Liver (tissue), 9 donors: Measurements from ENCODE around the gene FAM168B. TPM values are rescaled to one million over a fixed set of nuclear protein-coding genes. Genes with fewer than 3 reads are reported as not detected.

Experiments used
- DNase-seq: peaks from one replicate; pipeline ENCODE4 v3.0.0-alpha.2; 2017; ENCODE audit warnings: low spot score
- H3K27ac ChIP-seq, 2 donors: one replicate each; pipeline ENCODE4 v1.7.0; 2013; ENCODE audit warnings: inconsistent platforms in 2 of 2, low read length in 2 of 2, control low read depth in 1 of 2, low read depth in 1 of 2, mild to moderate bottlenecking in 1 of 2
- H3K27me3 ChIP-seq, 4 donors: one replicate each; pipeline versions ENCODE4 v1.6.1 to v1.7.0; 2013; ENCODE audit warnings: low read length in 3 of 4, inconsistent platforms in 1 of 4, mild to moderate bottlenecking in 1 of 4, moderate library complexity in 1 of 4; ENCODE audit not compliant: control insufficient read depth in 4 of 4, insufficient read depth in 4 of 4
- H3K36me3 ChIP-seq, 4 donors: one replicate each; pipeline versions ENCODE4 v1.6.1 to v1.7.0; 2013; ENCODE audit warnings: low read length in 3 of 4, mild to moderate bottlenecking in 3 of 4, low read depth in 1 of 4, moderate library complexity in 1 of 4; ENCODE audit not compliant: control insufficient read depth in 4 of 4, insufficient read depth in 3 of 4
- H3K4me1 ChIP-seq, 4 donors: one replicate each; pipeline versions ENCODE4 v1.6.1 to v1.7.0; 2013; ENCODE audit warnings: low read length in 3 of 4, mild to moderate bottlenecking in 3 of 4, moderate library complexity in 1 of 4; ENCODE audit not compliant: control insufficient read depth in 4 of 4, insufficient read depth in 4 of 4
- H3K4me3 ChIP-seq, 3 donors: one replicate each; pipeline versions ENCODE4 v1.6.1 to v1.7.0; 2013; ENCODE audit warnings: low read length in 3 of 3, control low read depth in 1 of 3, low read depth in 1 of 3, mild to moderate bottlenecking in 1 of 3
- H3K9ac ChIP-seq, 2 donors: one replicate each; pipeline ENCODE4 v1.7.0; 2013; ENCODE audit warnings: low read length in 2 of 2, mild to moderate bottlenecking in 2 of 2, moderate library complexity in 2 of 2, control low read depth in 1 of 2, low read depth in 1 of 2
- H3K9me3 ChIP-seq, 4 donors: one replicate each; pipeline versions ENCODE4 v1.6.1 to v1.7.0; 2013; ENCODE audit warnings: low read length in 3 of 4; ENCODE audit not compliant: control insufficient read depth in 4 of 4
- EGR1 ChIP-seq, 2 donors: IDR thresholded peaks; 2 replicates each; pipeline ENCODE4 v1.6.1; 2016 to 2018; ENCODE audit warnings: antibody characterized with exemption in 2 of 2, low read depth in 2 of 2
- FOXA1 ChIP-seq: IDR thresholded peaks from 2 replicates; pipeline ENCODE4 v1.6.1; 2016; ENCODE audit warnings: antibody characterized with exemption
- FOXA2 ChIP-seq: IDR thresholded peaks from 2 replicates; pipeline ENCODE4 v1.6.1; 2016; ENCODE audit warnings: antibody characterized with exemption
- GABPA ChIP-seq, 2 donors: IDR thresholded peaks in 1 of 2; conservative IDR thresholded peaks in 1 of 2; 2 replicates each; pipeline ENCODE4 v1.6.1; 2016; ENCODE audit warnings: antibody characterized with exemption in 2 of 2, mild to moderate bottlenecking in 1 of 2, moderate library complexity in 1 of 2
- HNF4A ChIP-seq, 2 donors: conservative IDR thresholded peaks; 2 replicates each; pipeline ENCODE4 v1.6.1; 2016; ENCODE audit warnings: antibody characterized with exemption in 2 of 2, mild to moderate bottlenecking in 2 of 2
- HNF4G ChIP-seq: IDR thresholded peaks from 2 replicates; pipeline ENCODE4 v1.6.1; 2016; ENCODE audit warnings: antibody characterized with exemption
- JUND ChIP-seq, 2 donors: IDR thresholded peaks; 2 replicates each; pipeline ENCODE4 v1.6.1; 2016; ENCODE audit warnings: antibody characterized with exemption in 2 of 2
- NR2F2 ChIP-seq: IDR thresholded peaks from 2 replicates; pipeline ENCODE4 v1.6.1; 2016; ENCODE audit warnings: antibody characterized with exemption
- RAD21 ChIP-seq, 2 donors: IDR thresholded peaks; 2 replicates each; pipeline ENCODE4 v1.6.1; 2016; ENCODE audit warnings: antibody characterized with exemption in 2 of 2, mild to moderate bottlenecking in 2 of 2
- RXRA ChIP-seq, 2 donors: IDR thresholded peaks; 2 replicates each; pipeline ENCODE4 v1.6.1; 2017 to 2018; ENCODE audit warnings: antibody characterized with exemption in 2 of 2, mild to moderate bottlenecking in 1 of 2
- TAF1 ChIP-seq: conservative IDR thresholded peaks from 2 replicates; pipeline ENCODE4 v1.6.1; 2016; ENCODE audit warnings: antibody characterized with exemption, mild to moderate bottlenecking
- YY1 ChIP-seq: IDR thresholded peaks from 2 replicates; pipeline ENCODE4 v1.6.1; 2016; ENCODE audit warnings: antibody characterized with exemption, mild to moderate bottlenecking
- WGBS: extraction: QIAGEN DNeasy Blood & Tissue Kit; methylation state at CpG from one replicate; pipeline ENCODE4 v1.1.7; 2013; 5-methylcytosine and 5-hydroxymethylcytosine counted together
- polyA plus RNA-seq, 2 donors: library from polyadenylated mRNA; stranded (reverse) in 1 of 2; unstranded in 1 of 2; fragments of 200-250 nt in 1 of 2; fragments of >200 nt in 1 of 2; fragmentation: Nextera tagmentation in 1 of 2; extraction: Ambion mirVana in 1 of 2; gene quantifications; one replicate each; pipeline versions ENCODE4 v1.2.1 to v1.2.3, GENCODE V29; 2013 to 2015
- total RNA-seq, 2 donors: library from RNA; depleted of rRNA; stranded (reverse); fragments of >200 nt; gene quantifications; one replicate each; pipeline ENCODE4 v1.2.3, GENCODE V29; 2014
- TF ChIP-seq, protein P1 (sequence below): IDR thresholded peaks from 2 replicates; pipeline ENCODE4 v1.6.1; 2016; ENCODE audit warnings: antibody characterized with exemption
- TF ChIP-seq, protein P2 (sequence below): fragments of 150-350 bp; IDR thresholded peaks from 2 replicates; pipeline ENCODE4 v1.5.1; 2017; ENCODE audit warnings: improper control_type of control experiment, low read depth, low read length; ENCODE audit not compliant: missing input control
- TF ChIP-seq, protein P3 (sequence below): IDR thresholded peaks from 2 replicates; pipeline ENCODE4 v1.6.1; 2016; ENCODE audit warnings: antibody characterized with exemption
- TF ChIP-seq, protein P4 (sequence below): IDR thresholded peaks from 2 replicates; pipeline ENCODE4 v1.6.1; 2016; ENCODE audit warnings: antibody characterized with exemption
- donor health status: healthy.
- donor health status: healthy.
- donor health status: healthy.
- donor health status: healthy.
- donor health status: healthy.

Gene FAM168B
- total and polyA plus RNA-seq, 4 donors, result 13.9 to 62.3 (median 30.8) TPM

DNA sequence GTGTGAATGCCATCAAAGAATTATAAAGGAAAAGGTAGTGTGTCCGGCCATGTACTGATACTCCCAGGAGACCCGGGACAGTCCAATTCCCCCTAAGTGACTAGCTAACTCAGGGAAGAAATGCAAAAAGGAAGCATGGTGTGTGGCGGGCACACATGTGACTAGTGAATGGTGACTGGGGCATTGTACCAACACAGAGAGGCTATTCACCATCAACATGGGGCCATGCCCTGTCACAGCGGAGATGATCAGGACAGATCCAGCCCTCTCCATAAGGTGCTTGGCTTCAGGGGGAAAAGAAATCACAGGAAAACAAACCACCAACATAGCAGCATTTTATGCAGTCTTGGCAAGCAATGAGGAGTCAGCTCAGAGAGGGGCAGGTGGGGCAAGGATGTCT is 34.3 kb downstream of the FAM168B start:
- Histone ChIP-seq H3K4me1 (peaks cover 0 to under 1% (median 0%) of the 10 kb centered on the region in 4 donors), H3K36me3 (peaks cover 0 to 36% (median 30%) of the 10 kb centered on the region in 4 donors), H3K27me3 (no peaks in the 10 kb centered on the region), H3K4me3 (no peak overlapping the region), H3K27ac (no peak overlapping the region), H3K9ac (no peak overlapping the region), H3K9me3 (no peaks in the 10 kb centered on the region)
- 97% methylated on average over 4 of the region's 4 CpGs for WGBS
- DNase-seq, result no peak
- TF ChIP-seq RAD21 (IDR thresholded peaks at IDR 0.05) (no peak), FOXA1 (no peak), FOXA2 (no peak), HNF4A (conservative IDR thresholded peaks at IDR 0.05) (no peak)

DNA sequence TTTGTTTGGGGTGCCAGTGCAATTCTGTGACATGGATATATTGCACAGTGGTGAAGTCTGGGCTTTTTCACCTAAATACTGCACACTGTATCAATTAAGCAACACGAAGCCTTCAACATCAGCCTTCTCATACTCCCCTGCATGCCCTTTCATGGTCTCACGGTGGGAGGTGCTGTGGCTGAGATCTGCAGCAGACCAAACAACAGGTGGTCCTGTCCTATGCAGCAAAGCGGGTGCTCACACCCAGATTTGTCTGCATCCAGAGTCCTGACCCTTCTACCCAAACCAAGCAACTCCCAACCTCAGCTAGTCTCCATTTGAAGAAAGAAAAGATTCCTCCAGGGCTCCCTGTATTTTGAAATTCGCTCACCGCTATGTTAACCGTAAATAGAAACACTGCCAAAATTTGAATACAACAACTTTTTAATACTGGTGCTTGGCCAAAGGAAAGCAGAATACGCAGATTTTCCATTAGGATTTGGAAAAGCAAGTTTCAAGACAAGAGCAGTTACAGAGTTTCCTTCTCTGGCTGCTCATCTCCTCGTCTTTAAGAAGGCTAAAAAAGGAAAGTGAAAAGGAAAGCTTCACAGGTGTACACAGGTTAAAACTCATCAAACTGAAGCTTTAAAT is 34.9 kb downstream of the FAM168B start:
- DNase-seq, result no peak
- WGBS, result 92% methylated on average over 8 of the region's 8 CpGs
- H3K4me1 ChIP-seq, result no peaks in the 10 kb centered on the region
- no peak overlapping the region for H3K27ac ChIP-seq
- no peaks in the 10 kb centered on the region for H3K27me3 ChIP-seq
- no peak overlapping the region for H3K4me3 ChIP-seq
- H3K9ac ChIP-seq, result no peak overlapping the region
- H3K36me3 ChIP-seq, result peaks cover 0 to 39% (median 33%) of the 10 kb centered on the region in 4 donors
- TF ChIP-seq TAF1, result no peak
- no peak for TF ChIP-seq GABPA (IDR thresholded peaks at IDR 0.05 in 1 of 2, conservative IDR thresholded peaks at IDR 0.05 in 1 of 2)
- TF ChIP-seq HNF4G, result no peak
- TF ChIP-seq FOXA1, result no peak
- TF ChIP-seq, protein P1, sequence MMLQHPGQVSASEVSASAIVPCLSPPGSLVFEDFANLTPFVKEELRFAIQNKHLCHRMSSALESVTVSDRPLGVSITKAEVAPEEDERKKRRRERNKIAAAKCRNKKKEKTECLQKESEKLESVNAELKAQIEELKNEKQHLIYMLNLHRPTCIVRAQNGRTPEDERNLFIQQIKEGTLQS, result no peak
- no peak for TF ChIP-seq HNF4A (conservative IDR thresholded peaks at IDR 0.05)
- TF ChIP-seq, protein P2, sequence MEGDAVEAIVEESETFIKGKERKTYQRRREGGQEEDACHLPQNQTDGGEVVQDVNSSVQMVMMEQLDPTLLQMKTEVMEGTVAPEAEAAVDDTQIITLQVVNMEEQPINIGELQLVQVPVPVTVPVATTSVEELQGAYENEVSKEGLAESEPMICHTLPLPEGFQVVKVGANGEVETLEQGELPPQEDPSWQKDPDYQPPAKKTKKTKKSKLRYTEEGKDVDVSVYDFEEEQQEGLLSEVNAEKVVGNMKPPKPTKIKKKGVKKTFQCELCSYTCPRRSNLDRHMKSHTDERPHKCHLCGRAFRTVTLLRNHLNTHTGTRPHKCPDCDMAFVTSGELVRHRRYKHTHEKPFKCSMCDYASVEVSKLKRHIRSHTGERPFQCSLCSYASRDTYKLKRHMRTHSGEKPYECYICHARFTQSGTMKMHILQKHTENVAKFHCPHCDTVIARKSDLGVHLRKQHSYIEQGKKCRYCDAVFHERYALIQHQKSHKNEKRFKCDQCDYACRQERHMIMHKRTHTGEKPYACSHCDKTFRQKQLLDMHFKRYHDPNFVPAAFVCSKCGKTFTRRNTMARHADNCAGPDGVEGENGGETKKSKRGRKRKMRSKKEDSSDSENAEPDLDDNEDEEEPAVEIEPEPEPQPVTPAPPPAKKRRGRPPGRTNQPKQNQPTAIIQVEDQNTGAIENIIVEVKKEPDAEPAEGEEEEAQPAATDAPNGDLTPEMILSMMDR, result no peak
- TF ChIP-seq, protein P3, sequence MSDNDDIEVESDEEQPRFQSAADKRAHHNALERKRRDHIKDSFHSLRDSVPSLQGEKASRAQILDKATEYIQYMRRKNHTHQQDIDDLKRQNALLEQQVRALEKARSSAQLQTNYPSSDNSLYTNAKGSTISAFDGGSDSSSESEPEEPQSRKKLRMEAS, result no peak
- no peak for TF ChIP-seq EGR1 (IDR thresholded peaks at IDR 0.05; ENCODE audit: low read depth in 2 of 2)
- no peak for TF ChIP-seq YY1
- TF ChIP-seq NR2F2, result no peak
- no peak for TF ChIP-seq RXRA (IDR thresholded peaks at IDR 0.05)
- TF ChIP-seq, protein P4, sequence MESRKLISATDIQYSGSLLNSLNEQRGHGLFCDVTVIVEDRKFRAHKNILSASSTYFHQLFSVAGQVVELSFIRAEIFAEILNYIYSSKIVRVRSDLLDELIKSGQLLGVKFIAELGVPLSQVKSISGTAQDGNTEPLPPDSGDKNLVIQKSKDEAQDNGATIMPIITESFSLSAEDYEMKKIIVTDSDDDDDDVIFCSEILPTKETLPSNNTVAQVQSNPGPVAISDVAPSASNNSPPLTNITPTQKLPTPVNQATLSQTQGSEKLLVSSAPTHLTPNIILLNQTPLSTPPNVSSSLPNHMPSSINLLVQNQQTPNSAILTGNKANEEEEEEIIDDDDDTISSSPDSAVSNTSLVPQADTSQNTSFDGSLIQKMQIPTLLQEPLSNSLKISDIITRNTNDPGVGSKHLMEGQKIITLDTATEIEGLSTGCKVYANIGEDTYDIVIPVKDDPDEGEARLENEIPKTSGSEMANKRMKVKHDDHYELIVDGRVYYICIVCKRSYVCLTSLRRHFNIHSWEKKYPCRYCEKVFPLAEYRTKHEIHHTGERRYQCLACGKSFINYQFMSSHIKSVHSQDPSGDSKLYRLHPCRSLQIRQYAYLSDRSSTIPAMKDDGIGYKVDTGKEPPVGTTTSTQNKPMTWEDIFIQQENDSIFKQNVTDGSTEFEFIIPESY, result no peak
- TF ChIP-seq JUND (IDR thresholded peaks at IDR 0.05), result no peak
- no peaks in the 10 kb centered on the region for H3K9me3 ChIP-seq
